Measurements from ENCODE around the gene RBMS1.
A peak's percentile ranks its signal among the peaks of the same experiment; 100 is the strongest.

Gene RBMS1

DNA sequence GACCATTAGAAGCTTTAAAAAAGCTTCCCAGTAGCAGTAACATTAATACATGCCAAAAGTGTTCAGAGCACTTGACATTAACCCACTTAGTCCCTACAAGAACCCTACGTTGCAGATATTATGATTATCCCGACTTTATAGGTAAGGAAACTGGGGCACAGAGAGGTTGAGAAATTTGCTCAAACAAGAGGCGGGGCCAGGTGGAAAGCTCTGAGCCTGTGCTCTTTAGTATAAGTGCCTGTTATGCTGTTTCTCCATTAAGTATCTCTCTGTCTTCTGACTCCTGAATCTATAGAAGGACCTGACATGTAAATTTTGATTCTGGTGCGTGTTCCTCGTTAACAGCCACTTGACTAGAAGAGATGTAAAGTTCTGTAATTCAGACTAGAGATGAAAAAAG, 139.8 kb downstream of the RBMS1 start:
- H3K4me1 ChIP-seq (ENCODE audit: low read depth, poor library complexity, severe bottlenecking), result peaks cover 19% of the 10 kb centered on the region
- H3K4me2 ChIP-seq, result no peak overlapping the region
- H3K4me3 ChIP-seq (IDR thresholded peaks at IDR 0.05; ENCODE audit: insufficient read depth, low read depth, low read length), result no peak overlapping the region
- no peaks in the 10 kb centered on the region for H3K27me3 ChIP-seq (ENCODE audit: insufficient read depth, low read depth)
- H3K79me2 ChIP-seq (ENCODE audit: insufficient read depth, low read depth), result no peaks in the 10 kb centered on the region
- H3K27ac ChIP-seq, result no peak overlapping the region
- no peak overlapping the region for H2AFZ ChIP-seq (ENCODE audit: low read depth)
- TF ChIP-seq, protein P1, sequence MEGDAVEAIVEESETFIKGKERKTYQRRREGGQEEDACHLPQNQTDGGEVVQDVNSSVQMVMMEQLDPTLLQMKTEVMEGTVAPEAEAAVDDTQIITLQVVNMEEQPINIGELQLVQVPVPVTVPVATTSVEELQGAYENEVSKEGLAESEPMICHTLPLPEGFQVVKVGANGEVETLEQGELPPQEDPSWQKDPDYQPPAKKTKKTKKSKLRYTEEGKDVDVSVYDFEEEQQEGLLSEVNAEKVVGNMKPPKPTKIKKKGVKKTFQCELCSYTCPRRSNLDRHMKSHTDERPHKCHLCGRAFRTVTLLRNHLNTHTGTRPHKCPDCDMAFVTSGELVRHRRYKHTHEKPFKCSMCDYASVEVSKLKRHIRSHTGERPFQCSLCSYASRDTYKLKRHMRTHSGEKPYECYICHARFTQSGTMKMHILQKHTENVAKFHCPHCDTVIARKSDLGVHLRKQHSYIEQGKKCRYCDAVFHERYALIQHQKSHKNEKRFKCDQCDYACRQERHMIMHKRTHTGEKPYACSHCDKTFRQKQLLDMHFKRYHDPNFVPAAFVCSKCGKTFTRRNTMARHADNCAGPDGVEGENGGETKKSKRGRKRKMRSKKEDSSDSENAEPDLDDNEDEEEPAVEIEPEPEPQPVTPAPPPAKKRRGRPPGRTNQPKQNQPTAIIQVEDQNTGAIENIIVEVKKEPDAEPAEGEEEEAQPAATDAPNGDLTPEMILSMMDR (conservative IDR thresholded peaks at IDR 0.05; ENCODE audit: low read depth, low read length), result no peak
- H4K20me1 ChIP-seq (ENCODE audit: insufficient read depth), result no peaks in the 10 kb centered on the region
- no peak overlapping the region for H3K9ac ChIP-seq
- no peaks in the 10 kb centered on the region for H3K36me3 ChIP-seq (ENCODE audit: insufficient read depth)

- Histone ChIP-seq H3K27ac (no peak overlapping the region), H3K4me2 (no peak overlapping the region)
- TF ChIP-seq, protein P1 (conservative IDR thresholded peaks at IDR 0.05; ENCODE audit: low read depth, low read length), result 0 out of 2 replicates have a peak, but pooled peaks have one; percentile 32
These were observed 140.4 kb downstream of the RBMS1 start for GRCh38 chr2:160353166-160353565.

DNA sequence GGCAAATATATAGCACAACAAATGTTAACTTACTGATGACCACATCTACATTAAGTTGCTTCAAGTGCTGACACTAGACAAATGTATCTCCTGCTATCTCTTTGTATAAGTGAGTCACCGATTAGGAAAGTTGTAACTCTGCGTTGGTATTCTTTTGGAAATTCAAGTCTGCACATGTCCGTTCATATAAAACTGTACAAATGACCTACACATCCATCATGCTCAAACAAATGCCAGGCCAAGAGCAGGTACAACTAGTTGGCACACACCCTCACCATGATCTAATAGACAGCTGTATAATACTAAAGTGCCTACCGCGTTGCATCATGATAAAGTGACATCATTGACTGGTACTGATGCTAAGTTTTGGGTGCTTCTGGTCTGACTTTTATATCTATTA, 141.1 kb downstream of the RBMS1 start:
- no peak overlapping the region for H3K4me3 ChIP-seq (IDR thresholded peaks at IDR 0.05; ENCODE audit: insufficient read depth, low read depth, low read length)
- H3K36me3 ChIP-seq (ENCODE audit: insufficient read depth), result no peaks in the 10 kb centered on the region
- no peaks in the 10 kb centered on the region for H3K79me2 ChIP-seq (ENCODE audit: insufficient read depth, low read depth)
- no peaks in the 10 kb centered on the region for H4K20me1 ChIP-seq (ENCODE audit: insufficient read depth)
- TF ChIP-seq, protein P1 (conservative IDR thresholded peaks at IDR 0.05; ENCODE audit: low read depth, low read length), result no peak
- no peak overlapping the region for H3K27ac ChIP-seq
- H3K27me3 ChIP-seq (ENCODE audit: insufficient read depth, low read depth), result no peaks in the 10 kb centered on the region
- H3K9ac ChIP-seq, result no peak overlapping the region
- no peak overlapping the region for H2AFZ ChIP-seq (ENCODE audit: low read depth)
- H3K4me1 ChIP-seq (ENCODE audit: low read depth, poor library complexity, severe bottlenecking), result peaks cover 7% of the 10 kb centered on the region
- H3K4me2 ChIP-seq, result no peak overlapping the region

More at GRCh38 chr2:160353166-160353565, 140.4 kb downstream of the RBMS1 start:
- no peaks in the 10 kb centered on the region for H4K20me1 ChIP-seq (ENCODE audit: insufficient read depth)
- H3K27me3 ChIP-seq (ENCODE audit: insufficient read depth, low read depth), result no peaks in the 10 kb centered on the region
- H3K79me2 ChIP-seq (ENCODE audit: insufficient read depth, low read depth), result no peaks in the 10 kb centered on the region
- no peak overlapping the region for H3K4me3 ChIP-seq (IDR thresholded peaks at IDR 0.05; ENCODE audit: insufficient read depth, low read depth, low read length)
- H3K9ac ChIP-seq, result no peak overlapping the region
- H2AFZ ChIP-seq (ENCODE audit: low read depth), result no peak overlapping the region
- no peaks in the 10 kb centered on the region for H3K36me3 ChIP-seq (ENCODE audit: insufficient read depth)
- H3K4me1 ChIP-seq (ENCODE audit: low read depth, poor library complexity, severe bottlenecking), result peaks cover 14% of the 10 kb centered on the region

DNA sequence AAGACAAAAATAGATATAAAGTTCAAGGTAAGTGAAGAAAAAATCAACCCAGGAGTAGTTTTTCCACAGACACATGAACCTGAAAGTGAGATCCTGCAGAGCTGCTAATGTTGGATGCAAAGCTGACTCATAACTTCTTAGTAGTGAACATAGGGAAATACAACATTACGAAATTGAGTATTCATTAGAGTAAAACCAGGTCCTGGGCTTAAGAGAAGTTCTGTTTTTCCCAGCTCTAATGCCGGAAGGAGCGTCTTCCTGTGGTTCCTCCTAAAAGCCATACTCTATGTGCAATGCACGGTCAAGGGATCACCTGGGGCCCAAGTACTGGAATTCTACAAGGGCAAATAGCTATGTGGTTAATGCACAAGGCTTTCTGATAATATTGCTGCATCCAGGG, 141.7 kb downstream of the RBMS1 start:
- Histone ChIP-seq H3K4me3 (IDR thresholded peaks at IDR 0.05; ENCODE audit: insufficient read depth, low read depth, low read length) (no peak overlapping the region), H3K36me3 (ENCODE audit: insufficient read depth) (no peaks in the 10 kb centered on the region), H3K79me2 (ENCODE audit: insufficient read depth, low read depth) (no peaks in the 10 kb centered on the region), H3K27me3 (ENCODE audit: insufficient read depth, low read depth) (no peaks in the 10 kb centered on the region), H3K4me2 (no peak overlapping the region), H4K20me1 (ENCODE audit: insufficient read depth) (no peaks in the 10 kb centered on the region), H3K4me1 (ENCODE audit: low read depth, poor library complexity, severe bottlenecking) (peaks cover 4% of the 10 kb centered on the region), H3K27ac (no peak overlapping the region), H2AFZ (ENCODE audit: low read depth) (no peak overlapping the region), H3K9ac (no peak overlapping the region)
- TF ChIP-seq, protein P1 (conservative IDR thresholded peaks at IDR 0.05; ENCODE audit: low read depth, low read length), result no peak
